ENCODE data around the gene PTPRN.
"Not testable (repeated sequence)": the region's sequence is repeated elsewhere in the genome, so short reads cannot be mapped to it uniquely, and the experiment has no call there.

The PTPRN gene

DNA sequence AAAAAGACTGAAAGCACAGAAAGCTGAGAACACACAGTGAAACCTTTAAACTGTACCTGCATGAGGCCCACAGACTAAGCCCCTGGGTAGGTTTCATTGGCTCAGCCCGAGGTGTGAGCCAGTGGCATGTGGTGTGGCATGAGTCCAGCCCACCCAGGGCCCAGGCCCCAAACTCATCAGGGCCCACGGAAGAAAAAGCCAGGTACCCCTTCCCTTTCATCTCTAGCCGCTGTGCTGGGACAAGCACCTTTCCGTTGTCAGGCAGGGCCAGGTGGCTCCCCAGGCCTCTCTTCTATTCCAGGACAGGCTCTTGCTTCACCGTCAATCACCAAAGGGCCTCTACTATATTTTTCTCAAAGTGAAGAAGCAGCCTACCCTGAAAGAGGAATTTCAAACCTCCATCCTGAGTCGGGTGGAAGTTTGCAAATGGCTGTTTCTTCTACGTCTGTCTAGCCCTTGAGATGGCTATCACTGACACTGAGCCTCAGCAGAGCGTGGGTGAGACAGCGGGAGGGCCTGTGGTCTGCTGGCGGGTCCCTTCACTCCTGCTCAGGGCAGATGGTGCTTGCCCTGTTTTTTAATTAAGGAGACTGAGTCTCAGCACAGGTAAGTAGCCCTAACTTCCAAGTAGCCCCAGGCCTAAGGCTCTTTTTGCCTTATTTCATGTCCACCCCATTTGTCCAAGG is 21.5 kb downstream of the PTPRN start:
- no peak for DNase-seq (ENCODE audit: low read depth)

DNA sequence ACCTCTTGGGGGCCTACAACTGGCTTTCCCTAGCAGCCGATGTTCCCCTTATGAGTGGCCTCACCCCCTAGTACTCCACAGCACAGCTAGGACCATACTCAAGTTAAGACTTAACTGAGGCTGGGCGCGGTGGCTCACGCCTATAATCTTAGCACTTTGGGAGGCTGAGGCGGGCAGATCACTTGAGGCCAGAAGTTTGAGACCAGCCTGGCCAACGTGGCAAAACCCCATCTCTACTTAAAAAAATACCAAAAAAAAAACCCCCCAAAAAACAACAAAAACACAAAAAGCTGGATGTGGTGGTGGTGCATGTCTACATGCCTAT is 22.1 kb downstream of the PTPRN start:
- not testable (repeated sequence) for DNase-seq (ENCODE audit: low read depth)

DNA sequence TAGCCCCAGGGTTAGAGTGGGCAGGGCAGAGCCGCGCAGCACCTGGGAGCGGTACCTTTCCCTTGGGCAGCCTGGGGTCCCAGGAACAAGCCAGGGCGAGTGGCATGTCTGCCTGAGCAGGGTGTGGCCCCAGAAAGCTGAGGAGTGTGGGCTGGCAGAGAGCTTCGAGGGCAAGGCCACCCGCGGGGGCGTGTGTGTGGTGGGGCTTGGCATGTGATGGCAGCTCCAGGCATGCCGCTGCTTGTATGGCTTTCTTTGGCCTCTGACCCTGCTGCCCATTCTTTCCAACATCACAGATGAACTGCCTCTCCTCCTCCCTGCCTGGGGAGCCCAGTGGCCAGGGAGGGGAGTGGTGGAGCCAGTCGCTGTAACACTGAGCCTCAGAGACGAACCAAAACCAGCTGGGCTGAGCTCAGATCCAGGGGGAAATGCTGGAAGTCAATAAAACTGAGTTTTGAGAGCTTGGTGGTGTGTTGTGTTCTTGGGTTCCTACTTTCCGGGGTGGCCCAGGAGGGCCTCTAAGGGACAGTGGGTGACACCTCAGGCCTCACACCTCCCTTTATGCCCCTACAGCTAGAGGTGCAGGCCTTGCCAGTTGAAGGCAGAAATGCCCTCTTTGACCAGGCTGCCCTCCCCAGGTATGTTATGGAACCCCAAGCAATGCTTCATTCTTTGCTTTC is 22.6 kb downstream of the PTPRN start:
- DNase-seq (ENCODE audit: low read depth): no peak

DNA sequence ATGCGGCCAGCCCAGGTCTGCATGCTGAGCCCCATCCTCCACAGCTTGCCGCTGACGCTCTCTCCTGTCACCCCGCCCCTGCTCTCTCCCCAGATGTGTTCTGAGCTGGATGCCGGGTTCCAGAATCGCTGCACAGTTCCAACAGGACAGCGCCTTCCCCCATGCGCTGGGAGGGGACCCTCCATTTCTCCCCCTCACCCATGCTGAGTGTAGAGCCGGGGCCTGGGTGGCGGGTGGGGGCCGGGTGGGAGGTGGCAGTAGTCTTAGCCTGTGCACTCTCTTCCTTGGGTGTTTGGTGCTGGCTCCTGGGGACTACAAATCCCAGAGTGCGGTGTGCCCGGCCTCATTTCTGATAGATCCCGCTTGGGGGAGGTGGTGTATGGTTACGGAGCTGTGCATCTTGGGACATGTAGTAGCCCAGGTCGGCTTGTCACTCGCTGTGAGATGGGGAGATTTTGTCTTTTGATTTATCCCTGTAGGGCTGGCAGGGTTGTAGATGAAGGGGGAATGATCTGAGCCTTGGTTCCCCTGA is 23.2 kb downstream of the PTPRN start:
- DNase-seq (ENCODE audit: low read depth): no peak

DNA sequence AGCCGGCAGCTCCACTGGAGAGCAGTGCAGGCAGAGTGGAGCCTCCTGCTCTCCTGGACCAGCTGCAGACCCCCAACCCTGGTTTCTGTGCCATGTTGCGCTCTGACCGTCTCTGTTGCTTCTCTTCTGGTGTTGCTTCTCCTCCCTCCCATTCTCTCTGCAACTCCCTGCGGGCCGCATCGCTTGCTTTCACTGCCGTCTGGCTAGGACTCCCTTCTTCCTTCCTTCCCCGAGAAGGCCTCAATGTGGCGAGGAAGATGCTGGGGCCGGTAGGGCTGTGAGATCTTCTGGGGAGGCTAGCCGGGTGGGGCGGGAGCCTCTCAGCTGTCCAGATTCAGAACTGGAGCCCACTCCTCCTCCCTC is 23.8 kb downstream of the PTPRN start:
- no peak for DNase-seq (ENCODE audit: low read depth)

DNA sequence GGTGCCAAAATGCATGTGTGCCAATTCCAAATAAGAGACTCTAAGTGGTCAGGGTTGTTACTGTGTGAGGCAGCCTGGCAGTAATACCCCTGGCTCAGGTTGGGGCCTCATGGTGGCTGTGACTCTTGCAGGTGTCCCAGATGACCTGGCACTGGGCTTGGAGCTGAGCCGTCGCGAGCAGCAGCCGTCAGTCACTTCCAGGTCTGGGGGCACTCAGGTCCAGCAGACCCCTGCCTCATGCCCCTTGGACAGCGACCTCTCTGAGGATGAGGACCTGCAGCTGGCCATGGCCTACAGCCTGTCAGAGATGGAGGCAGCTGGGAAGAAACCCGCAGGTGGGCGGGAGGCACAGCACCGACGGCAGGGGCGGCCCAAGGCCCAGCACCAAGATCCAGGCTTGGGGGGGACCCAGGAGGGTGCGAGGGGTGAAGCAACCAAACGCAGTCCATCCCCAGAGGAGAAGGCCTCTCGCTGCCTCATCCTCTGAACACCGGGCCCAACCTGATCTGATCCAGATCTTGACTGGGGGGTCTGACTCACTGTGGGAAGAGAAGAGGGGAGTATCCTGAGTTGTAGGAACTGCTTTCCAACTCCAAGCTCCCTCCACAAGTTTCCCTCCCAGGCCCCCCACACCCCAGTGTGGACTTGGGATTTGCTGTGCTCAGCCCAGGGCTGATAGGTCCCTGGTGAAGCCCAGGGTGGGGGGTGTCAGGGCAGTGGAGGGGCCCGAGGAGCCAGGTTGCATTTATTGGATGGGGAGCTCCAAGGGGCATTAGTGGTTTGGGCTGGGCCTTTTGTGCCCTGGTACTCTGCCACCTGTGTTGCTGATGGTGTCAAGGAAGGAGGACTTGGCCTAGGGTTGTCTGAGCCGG is 24.5 kb downstream of the PTPRN start:
- DNase-seq (ENCODE audit: low read depth): no peak

DNA sequence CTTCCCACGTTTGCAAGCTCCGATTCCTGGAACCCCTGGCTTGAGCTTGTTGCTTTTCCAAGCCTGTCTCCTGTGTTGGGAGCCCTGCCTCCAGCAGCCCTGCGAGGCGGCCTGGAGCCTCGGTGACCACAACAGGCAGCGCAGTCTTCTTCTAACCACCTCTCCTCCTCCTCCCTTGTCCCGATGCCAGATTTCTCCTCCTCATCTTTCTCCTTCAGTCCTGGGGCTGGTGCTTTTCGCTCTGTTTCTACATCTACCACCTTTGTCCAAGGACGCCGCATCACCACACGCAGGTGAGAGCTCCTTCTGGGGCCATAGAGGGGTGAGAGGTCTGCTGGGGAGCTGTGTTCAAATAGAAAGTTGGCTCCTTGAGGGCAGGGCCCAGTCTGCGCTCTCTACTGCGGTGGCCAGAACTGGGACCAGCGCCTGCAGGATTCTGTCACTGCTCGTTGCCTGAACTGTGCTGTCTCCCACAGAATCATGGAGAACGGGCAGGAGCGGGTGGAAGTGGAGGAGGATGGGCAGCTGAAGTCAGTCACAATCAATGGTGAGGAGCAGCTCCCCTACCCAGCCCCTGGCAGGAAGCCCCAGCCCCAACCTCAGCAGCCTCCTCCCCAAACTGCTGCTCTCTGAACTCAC is 26.1 kb downstream of the PTPRN start:
- no peak for DNase-seq (ENCODE audit: low read depth)

DNA sequence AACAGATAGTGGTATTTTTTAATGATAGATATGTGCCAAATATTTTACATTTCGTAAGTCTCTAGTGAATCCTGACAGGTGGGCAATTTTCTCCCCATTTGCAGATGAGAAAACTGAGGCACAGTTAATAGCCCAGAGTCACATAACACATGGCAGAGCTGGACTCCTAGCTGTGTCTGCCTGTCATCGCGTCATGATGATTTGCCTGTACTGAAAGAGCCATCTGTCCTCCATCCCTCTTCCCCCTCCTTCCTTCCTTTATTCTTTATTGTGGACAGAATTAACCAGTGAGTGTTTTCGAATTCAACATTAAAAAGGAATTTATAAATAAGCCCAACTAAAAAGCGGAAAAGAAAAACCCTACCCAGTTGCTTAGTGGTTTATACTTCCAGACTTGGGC is 26.8 kb downstream of the PTPRN start:
- no peak for DNase-seq (ENCODE audit: low read depth)

DNA sequence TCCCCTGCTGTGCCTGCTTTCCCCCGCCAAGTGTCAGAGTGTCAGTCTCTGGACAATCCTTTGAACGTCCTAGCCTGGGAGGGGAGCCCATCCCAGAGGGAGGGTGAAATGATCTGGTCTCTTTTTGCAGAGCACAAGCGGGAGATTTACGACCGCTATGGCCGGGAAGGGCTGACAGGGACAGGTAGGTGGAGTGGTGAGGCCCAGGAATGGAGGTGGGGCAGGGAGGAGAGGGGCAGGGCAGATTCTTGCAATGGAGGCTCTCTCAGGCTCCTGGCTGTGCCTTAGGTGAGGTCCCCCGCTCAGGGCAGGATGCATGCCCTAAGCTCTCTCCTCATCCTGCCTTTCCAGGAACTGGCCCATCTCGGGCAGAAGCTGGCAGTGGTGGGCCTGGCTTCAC is 27.6 kb downstream of the PTPRN start:
- DNase-seq (ENCODE audit: low read depth): no peak

DNA sequence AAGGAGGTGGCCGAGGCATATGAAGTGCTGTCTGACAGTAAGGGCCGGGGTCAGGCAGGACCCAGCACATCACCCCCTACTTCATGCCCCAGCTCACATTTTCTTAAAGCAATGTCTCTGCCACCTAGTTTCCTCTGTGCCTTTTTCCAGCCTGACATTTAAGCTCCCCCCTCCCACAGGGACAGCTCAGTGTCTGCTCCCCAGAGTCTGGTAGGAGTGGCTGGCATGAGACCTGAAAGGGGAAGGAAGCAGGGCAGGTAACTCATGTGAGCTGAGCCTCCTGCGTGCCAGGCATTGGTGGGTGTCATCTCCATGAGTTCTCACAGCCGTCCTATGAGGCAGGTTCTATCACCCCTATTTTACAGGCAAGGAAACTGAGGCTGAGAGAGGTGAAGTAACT is 28.6 kb downstream of the PTPRN start:
- DNase-seq (ENCODE audit: low read depth): no peak

DNA sequence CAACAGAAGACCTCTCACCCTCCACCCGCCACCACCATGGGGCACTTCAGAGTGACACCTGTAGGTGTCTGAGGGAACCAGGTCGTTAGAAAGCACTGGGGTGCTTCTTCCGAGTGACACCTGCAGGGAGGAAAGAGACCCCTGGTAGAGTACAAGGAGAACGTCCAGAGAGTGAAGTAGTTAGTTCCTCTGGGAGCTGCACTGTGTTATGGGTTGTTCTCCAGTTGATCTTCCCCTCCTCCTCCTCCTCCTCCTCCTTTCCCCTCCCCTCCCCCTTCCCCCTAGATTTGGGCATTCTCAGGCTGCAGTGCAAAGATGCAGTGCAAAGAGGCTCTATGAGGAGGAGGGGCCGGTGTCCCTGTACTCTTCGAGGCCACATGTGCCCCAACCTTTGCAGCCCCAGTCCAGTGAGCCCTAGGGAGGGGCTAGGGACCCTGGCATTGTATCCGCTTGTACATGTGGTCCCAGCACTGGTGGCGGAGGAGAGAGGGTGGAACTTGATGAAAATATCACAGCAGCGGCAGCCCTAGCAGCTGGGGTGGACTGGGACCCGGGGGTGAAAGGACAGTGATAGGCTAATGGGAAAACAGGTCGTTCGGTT is 29.2 kb downstream of the PTPRN start:
- DNase-seq (ENCODE audit: low read depth): no peak

DNA sequence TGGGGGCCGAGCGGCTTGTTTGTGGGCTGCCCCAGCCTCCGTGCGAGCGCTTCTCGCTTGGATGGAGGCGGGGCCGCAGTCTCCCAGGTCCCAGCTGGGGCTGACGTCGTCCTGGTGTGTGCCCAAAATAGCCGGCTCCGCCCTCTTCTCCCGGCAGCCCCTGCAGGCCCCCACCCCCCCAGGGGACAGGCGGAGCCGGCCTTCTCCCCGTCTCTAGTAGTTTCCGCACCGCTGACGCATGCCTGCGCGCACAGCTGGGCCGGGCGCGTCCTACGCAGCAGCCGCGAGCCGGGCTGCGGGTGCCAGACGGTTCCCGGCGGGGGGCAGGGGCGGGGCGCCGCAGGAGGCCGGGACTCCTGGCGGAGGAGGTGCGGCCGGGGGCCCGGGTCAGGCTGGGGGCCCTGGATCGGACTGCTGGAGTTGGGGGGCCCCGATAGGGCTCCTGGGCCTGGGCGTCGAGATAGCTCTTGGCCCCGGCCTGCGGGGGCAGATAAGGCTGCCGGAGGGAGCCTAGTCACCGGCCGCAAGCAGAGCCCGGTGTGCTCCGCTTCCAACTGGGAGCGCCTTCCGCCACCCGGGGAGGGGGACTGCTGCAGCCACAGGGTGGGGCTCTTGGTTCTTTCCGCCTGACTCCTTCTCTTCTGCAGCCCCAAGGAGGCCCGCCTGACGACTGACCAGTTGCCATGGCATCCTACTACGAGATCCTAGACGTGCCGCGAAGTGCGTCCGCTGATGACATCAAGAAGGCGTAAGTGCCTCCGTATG is 29.9 kb downstream of the PTPRN start, which contains the start of gene DNAJB2:
TSS of gene DNAJB2 (plus strand) at position 216 of the 765 bp plus-strand sequence. CDS start at position 684, 468 bp downstream.
- peak; percentile 99 for DNase-seq (ENCODE audit: low read depth)

DNA sequence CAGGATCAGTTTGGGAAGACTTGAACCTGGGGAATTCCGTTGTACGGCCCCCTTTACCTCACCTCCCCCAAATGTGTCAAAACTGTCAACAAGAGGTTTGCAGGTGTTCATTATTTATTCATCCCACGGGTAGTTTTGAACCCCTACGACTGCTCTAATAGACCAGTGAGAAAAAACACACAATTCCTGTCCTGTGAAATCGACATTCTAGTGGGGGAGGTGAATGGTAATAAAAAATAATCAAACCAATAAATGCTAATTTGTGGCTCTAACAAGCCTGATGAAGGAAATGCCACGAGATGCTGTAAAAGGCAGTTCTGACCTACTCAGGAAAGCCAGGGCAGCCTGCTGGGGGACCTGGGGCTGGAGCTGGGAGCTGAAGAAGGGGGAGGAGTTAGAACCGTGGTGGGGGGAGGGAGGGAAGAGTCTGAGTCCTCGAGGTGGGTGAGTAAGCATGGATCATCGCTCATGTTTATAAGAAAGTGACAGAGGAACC is 30.5 kb downstream of the PTPRN start:
- no peak for DNase-seq (ENCODE audit: low read depth)

DNA sequence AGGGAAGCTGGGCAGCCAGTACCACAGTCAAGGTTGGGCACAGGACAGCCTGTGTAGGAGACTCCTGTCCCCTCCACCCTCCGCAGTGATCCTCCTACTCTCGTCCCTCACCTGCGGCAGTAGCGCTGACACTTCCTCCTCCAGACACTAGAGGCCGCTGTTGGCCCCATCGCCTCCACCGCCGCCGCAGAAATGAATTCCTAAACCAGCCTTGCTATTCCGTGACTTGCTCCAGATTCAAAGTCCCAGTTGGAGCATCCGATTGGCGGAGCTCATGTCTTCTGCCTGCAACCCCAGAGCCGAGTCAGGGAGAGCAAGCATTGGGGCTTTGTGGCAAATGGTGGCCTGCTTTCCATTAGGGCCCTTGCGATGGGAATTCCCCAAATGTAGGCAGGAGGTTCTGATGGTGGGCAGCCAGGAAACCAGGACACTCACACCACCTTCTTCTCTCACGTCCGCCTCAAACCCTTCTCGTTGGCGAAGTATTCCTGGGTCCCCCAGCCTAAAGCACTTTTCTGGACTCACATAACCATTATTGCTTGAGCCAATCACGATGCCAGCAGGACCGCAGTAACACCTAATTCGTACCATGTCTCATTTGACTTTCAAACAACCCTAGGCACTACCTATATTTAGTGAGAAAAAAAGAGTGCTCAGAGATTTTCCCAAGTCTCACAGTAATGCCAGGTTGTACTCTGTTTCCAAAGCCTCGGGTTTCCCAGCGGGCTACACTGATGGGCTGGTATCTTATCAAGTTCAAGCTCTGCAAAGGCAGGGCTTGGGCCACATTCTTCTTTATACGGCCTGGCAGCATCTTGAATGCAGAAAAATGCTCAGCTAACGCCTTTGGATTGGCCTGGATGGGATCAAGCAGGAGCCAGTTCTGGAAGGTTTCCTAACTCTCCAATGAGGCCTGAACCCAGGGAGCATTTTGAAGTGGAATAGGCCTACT is 31.2 kb downstream of the PTPRN start:
- DNase-seq (ENCODE audit: low read depth): peak; percentile 51

DNA sequence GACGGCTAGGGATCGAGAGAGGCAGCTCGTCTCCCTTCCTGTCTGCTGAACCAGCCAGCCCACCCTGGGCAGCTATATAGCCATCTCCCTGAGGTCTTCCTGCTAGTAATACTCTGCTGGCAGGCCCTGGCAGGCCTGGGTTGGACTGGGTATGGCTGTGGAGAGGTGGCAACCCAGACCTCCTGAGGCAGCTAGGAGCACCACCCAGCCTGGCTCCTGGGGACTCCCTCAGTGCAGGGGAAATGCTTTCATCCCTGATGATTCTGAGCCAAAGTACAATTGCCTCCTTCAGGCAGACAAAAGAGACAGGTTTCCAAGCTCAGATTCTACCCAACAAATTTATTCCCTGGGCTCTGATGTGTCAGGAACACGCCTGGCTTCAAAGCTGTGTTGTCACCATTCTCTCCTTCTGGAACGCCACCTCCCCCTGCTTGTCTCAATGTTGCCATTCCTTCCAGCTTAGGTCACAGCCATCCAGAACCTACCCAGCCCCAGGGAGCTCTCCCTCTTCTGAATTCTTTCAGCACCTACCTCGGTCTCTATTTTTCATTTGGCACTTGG is 34.8 kb downstream of the PTPRN start:
- no peak for DNase-seq (ENCODE audit: low read depth)

DNA sequence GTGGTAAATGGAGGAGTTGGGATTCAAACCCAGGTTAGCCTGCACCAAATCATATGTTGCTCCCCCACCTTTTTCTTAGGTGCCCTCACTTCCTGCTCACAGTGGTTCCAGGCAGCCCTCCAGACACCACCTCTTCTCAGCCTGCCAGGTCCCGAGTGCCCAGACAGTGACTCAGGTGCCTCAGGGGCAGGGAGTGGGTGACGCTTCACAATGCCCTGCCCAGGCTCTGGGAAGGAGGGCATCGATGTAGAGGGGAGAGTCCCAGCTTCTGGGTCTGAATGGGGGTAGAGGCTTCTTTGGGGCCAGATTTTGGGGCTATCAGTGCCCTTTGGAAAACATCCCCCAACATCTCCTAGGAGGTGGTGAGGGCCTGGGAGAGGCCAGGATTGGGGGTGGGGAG is 35.3 kb downstream of the PTPRN start:
- no peak for DNase-seq (ENCODE audit: low read depth)

DNA sequence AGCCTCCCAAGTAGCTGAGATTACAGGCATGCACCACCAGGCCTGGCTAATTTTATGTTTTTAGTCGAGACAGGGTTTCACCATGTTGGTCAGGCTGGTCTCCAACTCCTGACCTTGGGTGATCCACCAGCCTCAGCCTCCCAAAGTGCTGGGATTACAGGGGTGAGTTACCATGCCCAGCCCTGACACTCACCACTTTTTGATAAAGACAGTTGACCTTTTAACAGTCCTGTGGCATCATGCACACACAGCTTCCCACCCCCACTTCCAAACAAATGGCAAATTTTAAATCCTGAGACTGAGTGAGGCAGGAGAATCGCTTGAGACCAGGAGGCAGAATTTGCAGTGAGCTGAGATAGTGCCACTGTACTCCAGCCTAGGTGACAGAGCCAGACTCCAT is 36.2 kb downstream of the PTPRN start:
- no peak for DNase-seq (ENCODE audit: low read depth)

DNA sequence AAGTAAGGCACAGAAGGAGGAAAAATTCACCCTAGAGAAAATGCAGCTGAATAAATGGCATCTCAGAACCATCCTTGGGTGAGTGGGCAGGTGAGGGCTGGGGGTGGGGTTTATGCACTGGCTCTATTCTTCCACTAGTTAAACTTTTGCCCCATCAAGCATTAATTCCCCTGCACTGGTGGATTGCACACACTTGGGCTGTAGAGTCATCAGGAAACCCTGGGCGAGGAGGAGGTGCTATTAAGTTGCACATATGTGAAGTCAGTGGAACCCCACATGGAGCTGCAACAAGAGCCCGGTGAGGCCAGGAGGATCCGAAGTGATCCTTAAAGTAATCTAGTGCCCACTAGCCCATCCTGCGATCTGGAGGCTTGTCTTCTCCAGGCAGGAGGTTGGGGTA is 36.8 kb downstream of the PTPRN start:
- no peak for DNase-seq (ENCODE audit: low read depth)

DNA sequence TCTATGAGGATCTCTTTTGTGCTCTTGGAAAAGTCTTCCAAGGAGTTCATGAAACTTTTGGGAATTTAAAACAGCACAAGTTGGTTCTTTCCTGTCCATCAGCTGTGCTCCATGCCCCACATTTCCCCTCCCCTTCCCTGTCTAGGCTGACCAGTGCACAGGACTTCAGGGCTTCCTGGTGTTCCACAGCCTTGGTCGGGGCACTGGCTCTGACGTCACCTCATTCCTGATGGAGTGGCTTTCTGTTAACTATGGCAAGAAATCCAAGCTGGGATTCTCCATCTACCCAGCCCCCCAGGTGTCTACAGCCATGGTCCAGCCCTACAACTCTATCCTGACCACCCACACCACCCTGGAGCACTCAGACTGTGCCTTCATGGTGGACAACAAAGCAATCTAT is 38.2 kb downstream of the PTPRN start:
- no peak for DNase-seq (ENCODE audit: low read depth)

DNA sequence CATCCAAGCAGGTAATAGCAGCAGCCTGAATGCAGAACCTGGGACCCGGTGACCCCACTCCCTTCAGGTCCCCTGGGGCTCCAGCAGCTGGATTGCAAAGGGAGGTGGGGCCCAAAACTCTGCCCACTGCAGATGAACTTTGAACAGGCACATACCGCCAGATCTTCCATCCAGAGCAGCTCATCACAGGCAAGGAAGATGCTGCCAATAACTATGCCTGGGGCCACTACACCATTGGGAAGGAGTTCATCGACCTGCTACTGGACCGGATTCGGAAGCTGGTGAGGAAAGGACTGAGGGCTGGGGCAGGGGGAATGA is 39.2 kb downstream of the PTPRN start:
- no peak for DNase-seq (ENCODE audit: low read depth)

Measured in stimulated activated CD8-positive, alpha-beta memory T cell treated with anti-CD3 and anti-CD28 coated beads, Interleukin-12 subunit alpha, Interleukin-12 subunit beta, amount 100 ng/mL, for 4 hours (primary cell).